ENCODE results near the gene AUNIP. TPM values are rescaled to one million over a fixed set of nuclear protein-coding genes. Genes with fewer than 3 reads are reported as not detected.

The AUNIP gene
- total RNA-seq, 1 experiment from 2014 or later = 16.1 TPM

DNA sequence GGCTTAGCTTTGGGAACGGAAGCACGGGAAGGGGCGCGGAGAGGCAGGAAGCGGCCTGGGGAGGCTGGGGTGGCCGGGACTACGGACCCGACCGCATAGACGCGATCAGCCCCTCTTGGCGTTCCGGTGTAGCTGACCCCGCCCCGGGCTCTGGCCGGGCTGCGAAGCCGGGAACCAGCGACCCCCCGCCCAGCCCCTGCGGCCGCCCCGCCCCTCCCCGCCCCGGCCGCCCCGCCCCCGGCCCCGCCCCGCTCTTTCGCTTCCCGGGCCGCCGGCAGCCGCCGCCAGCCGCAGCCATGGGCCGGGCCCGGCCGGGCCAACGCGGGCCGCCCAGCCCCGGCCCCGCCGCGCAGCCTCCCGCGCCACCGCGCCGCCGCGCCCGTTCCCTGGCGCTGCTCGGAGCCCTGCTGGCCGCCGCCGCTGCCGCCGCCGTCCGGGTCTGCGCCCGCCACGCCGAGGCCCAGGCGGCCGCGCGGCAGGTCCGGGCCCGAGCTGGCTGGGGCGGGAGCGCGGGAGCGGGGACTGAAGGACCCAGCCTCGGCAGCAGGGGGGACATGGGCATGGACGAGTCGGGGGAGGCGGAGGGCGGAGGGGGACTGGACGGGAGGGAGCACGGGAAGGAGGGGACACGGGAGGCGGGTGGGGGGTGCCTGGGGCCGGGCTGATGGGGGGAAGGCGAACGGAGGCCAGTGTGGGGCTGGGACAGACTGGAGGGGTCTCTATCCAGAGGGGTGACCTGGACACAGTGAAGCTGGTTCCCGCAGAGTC lies 59.1 kb downstream of the AUNIP start, which contains the start of gene SELENON (continued):
- TF ChIP-seq, protein P1, sequence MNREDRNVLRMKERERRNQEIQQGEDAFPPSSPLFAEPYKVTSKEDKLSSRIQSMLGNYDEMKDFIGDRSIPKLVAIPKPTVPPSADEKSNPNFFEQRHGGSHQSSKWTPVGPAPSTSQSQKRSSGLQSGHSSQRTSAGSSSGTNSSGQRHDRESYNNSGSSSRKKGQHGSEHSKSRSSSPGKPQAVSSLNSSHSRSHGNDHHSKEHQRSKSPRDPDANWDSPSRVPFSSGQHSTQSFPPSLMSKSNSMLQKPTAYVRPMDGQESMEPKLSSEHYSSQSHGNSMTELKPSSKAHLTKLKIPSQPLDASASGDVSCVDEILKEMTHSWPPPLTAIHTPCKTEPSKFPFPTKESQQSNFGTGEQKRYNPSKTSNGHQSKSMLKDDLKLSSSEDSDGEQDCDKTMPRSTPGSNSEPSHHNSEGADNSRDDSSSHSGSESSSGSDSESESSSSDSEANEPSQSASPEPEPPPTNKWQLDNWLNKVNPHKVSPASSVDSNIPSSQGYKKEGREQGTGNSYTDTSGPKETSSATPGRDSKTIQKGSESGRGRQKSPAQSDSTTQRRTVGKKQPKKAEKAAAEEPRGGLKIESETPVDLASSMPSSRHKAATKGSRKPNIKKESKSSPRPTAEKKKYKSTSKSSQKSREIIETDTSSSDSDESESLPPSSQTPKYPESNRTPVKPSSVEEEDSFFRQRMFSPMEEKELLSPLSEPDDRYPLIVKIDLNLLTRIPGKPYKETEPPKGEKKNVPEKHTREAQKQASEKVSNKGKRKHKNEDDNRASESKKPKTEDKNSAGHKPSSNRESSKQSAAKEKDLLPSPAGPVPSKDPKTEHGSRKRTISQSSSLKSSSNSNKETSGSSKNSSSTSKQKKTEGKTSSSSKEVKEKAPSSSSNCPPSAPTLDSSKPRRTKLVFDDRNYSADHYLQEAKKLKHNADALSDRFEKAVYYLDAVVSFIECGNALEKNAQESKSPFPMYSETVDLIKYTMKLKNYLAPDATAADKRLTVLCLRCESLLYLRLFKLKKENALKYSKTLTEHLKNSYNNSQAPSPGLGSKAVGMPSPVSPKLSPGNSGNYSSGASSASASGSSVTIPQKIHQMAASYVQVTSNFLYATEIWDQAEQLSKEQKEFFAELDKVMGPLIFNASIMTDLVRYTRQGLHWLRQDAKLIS (CRISPR knock-in tag; IDR thresholded peaks at IDR 0.05; ENCODE audit: borderline replicate concordance) = no peak
- TF ChIP-seq ETV6 (CRISPR knock-in tag; IDR thresholded peaks at IDR 0.05) = peak; percentile 33; the same call in 1 of the 2 replicates

DNA sequence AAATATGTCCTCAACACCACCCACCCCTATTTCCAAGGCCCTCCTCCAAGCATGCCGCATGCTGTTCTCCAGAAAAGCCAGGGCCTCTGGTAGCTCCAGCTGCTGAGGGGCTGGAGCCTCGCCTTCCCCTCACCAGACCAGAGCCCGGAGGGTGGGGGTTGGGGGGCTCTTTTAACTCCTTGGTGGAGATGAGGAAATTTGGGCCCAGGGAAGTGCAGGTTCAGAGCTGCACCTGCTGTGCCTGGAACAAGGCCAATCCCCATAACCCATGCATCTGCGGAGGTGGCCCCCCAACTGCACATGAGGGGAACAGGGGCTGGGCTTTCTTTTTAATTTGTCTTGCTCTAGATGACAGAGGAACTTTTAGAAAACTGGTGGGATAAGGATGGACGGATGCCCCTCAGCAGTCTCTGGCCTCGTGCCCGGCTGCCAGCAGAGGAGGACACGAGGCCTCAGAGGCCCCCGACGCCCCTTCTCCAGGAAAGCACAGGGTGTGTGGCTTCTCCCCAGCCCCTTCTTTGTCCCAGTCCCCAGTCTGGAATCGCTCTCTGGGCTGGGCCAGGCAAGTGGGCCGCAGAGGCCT lies 59.8 kb downstream of the AUNIP start:
- H3K9me3 Mint-ChIP-seq = no peaks in the 10 kb centered on the region
- ChIA-PET POLR2A (no interaction called here), CTCF (interaction anchor here (0.6 to 6.2 kb wide), 16 partner anchors 8 to 311 kb away, joined by 3 to 80 read pairs (median 4); partner anchors contain the start of gene MAN1C1)
- H3K36me3 Mint-ChIP-seq = no peaks in the 10 kb centered on the region; the same call in 1 of the 2 replicates
- H3K27me3 Mint-ChIP-seq (ENCODE audit: low read depth) = peaks cover 4% of the 10 kb centered on the region
- DNase-seq (ENCODE audit: low spot score) (no peak), ATAC-seq (no peak)
- peaks cover 41% of the 10 kb centered on the region for H3K4me1 Mint-ChIP-seq
- 0 out of 2 replicates have a peak overlapping the region, but pooled peaks have one; percentile 63 for H3K27ac Mint-ChIP-seq
- H3K4me3 Mint-ChIP-seq = peak overlapping the region; percentile 61
- TF ChIP-seq GRHL2 (CRISPR knock-in tag; IDR thresholded peaks at IDR 0.05; ENCODE audit: insufficient replicate concordance, severe bottlenecking) = no peak
- TF ChIP-seq NFE2L1 (CRISPR knock-in tag; IDR thresholded peaks at IDR 0.05) = no peak
- no peak for TF ChIP-seq ZNF423 (CRISPR knock-in tag; IDR thresholded peaks at IDR 0.05)
- TF ChIP-seq MXD4 (CRISPR knock-in tag; IDR thresholded peaks at IDR 0.05; ENCODE audit: borderline replicate concordance) = no peak
- TF ChIP-seq OVOL2 (CRISPR knock-in tag; IDR thresholded peaks at IDR 0.05; ENCODE audit: borderline replicate concordance) = no peak
- TF ChIP-seq, protein P2, sequence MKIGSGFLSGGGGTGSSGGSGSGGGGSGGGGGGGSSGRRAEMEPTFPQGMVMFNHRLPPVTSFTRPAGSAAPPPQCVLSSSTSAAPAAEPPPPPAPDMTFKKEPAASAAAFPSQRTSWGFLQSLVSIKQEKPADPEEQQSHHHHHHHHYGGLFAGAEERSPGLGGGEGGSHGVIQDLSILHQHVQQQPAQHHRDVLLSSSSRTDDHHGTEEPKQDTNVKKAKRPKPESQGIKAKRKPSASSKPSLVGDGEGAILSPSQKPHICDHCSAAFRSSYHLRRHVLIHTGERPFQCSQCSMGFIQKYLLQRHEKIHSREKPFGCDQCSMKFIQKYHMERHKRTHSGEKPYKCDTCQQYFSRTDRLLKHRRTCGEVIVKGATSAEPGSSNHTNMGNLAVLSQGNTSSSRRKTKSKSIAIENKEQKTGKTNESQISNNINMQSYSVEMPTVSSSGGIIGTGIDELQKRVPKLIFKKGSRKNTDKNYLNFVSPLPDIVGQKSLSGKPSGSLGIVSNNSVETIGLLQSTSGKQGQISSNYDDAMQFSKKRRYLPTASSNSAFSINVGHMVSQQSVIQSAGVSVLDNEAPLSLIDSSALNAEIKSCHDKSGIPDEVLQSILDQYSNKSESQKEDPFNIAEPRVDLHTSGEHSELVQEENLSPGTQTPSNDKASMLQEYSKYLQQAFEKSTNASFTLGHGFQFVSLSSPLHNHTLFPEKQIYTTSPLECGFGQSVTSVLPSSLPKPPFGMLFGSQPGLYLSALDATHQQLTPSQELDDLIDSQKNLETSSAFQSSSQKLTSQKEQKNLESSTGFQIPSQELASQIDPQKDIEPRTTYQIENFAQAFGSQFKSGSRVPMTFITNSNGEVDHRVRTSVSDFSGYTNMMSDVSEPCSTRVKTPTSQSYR (CRISPR knock-in tag; IDR thresholded peaks at IDR 0.05) = peak; percentile 27; the same call in 1 of the 2 replicates
- TF ChIP-seq TEAD1 (CRISPR knock-in tag; IDR thresholded peaks at IDR 0.05) = no peak
- TF ChIP-seq TEAD4 (CRISPR knock-in tag; IDR thresholded peaks at IDR 0.05) = no peak
- TF ChIP-seq EMX1 (CRISPR knock-in tag; IDR thresholded peaks at IDR 0.05) = no peak
- TF ChIP-seq, protein P3, sequence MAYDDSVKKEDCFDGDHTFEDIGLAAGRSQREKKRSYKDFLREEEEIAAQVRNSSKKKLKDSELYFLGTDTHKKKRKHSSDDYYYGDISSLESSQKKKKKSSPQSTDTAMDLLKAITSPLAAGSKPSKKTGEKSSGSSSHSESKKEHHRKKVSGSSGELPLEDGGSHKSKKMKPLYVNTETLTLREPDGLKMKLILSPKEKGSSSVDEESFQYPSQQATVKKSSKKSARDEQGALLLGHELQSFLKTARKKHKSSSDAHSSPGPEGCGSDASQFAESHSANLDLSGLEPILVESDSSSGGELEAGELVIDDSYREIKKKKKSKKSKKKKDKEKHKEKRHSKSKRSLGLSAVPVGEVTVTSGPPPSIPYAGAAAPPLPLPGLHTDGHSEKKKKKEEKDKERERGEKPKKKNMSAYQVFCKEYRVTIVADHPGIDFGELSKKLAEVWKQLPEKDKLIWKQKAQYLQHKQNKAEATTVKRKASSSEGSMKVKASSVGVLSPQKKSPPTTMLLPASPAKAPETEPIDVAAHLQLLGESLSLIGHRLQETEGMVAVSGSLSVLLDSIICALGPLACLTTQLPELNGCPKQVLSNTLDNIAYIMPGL (CRISPR knock-in tag; IDR thresholded peaks at IDR 0.05) = no peak
- peak; percentile 61; the same call in 1 of the 2 replicates for TF ChIP-seq ZNF121 (CRISPR knock-in tag; IDR thresholded peaks at IDR 0.05)
- TF ChIP-seq, protein P4, sequence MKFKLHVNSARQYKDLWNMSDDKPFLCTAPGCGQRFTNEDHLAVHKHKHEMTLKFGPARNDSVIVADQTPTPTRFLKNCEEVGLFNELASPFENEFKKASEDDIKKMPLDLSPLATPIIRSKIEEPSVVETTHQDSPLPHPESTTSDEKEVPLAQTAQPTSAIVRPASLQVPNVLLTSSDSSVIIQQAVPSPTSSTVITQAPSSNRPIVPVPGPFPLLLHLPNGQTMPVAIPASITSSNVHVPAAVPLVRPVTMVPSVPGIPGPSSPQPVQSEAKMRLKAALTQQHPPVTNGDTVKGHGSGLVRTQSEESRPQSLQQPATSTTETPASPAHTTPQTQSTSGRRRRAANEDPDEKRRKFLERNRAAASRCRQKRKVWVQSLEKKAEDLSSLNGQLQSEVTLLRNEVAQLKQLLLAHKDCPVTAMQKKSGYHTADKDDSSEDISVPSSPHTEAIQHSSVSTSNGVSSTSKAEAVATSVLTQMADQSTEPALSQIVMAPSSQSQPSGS (CRISPR knock-in tag; IDR thresholded peaks at IDR 0.05; ENCODE audit: borderline replicate concordance, low read depth) = no peak
- TF ChIP-seq, protein P5, sequence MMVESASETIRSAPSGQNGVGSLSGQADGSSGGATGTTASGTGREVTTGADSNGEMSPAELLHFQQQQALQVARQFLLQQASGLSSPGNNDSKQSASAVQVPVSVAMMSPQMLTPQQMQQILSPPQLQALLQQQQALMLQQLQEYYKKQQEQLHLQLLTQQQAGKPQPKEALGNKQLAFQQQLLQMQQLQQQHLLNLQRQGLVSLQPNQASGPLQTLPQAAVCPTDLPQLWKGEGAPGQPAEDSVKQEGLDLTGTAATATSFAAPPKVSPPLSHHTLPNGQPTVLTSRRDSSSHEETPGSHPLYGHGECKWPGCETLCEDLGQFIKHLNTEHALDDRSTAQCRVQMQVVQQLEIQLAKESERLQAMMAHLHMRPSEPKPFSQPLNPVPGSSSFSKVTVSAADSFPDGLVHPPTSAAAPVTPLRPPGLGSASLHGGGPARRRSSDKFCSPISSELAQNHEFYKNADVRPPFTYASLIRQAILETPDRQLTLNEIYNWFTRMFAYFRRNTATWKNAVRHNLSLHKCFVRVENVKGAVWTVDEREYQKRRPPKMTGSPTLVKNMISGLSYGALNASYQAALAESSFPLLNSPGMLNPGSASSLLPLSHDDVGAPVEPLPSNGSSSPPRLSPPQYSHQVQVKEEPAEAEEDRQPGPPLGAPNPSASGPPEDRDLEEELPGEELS (CRISPR knock-in tag; IDR thresholded peaks at IDR 0.05) = 0 out of 2 replicates have a peak, but pooled peaks have one; percentile 37
- TF ChIP-seq, protein P6, sequence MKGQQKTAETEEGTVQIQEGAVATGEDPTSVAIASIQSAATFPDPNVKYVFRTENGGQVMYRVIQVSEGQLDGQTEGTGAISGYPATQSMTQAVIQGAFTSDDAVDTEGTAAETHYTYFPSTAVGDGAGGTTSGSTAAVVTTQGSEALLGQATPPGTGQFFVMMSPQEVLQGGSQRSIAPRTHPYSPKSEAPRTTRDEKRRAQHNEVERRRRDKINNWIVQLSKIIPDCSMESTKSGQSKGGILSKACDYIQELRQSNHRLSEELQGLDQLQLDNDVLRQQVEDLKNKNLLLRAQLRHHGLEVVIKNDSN (CRISPR knock-in tag; IDR thresholded peaks at IDR 0.05) = no peak
- TF ChIP-seq, protein P7, sequence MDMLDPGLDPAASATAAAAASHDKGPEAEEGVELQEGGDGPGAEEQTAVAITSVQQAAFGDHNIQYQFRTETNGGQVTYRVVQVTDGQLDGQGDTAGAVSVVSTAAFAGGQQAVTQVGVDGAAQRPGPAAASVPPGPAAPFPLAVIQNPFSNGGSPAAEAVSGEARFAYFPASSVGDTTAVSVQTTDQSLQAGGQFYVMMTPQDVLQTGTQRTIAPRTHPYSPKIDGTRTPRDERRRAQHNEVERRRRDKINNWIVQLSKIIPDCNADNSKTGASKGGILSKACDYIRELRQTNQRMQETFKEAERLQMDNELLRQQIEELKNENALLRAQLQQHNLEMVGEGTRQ (CRISPR knock-in tag; IDR thresholded peaks at IDR 0.05) = no peak

Measured in WTC11 (cell line).